NOMO-1 treated with dmso at 0.1 percent for 144 hours (cell line): ENCODE results near the gene TIGD1.
"Not testable (repeated sequence)": the region's sequence is repeated elsewhere in the genome, so short reads cannot be mapped to it uniquely, and the experiment has no call there.

ENCODE experiments used
- DNase-seq: peaks from one replicate; lab custom pipeline; 2025; ENCODE audit not compliant: unreplicated experiment; lab: John Stamatoyannopoulos, UW

The TIGD1 gene

GRCh38 chr2:232571026-232571474, 20.7 kb upstream of the TIGD1 start:
- no peak for DNase-seq

- DNase-seq: not testable (repeated sequence)
These were observed 20.1 kb upstream of the TIGD1 start for GRCh38 chr2:232570481-232570880.

- DNase-seq: no peak
These were observed 19.2 kb upstream of the TIGD1 start for GRCh38 chr2:232569541-232569940.

GRCh38 chr2:232568161-232568560, 17.8 kb upstream of the TIGD1 start:
- DNase-seq: no peak

- DNase-seq: no peak
These were observed 17.4 kb upstream of the TIGD1 start for GRCh38 chr2:232567721-232568120.

- DNase-seq: no peak
These were observed 13.2 kb upstream of the TIGD1 start for GRCh38 chr2:232563580-232563979.

GRCh38 chr2:232562515-232563151, 12.3 kb upstream of the TIGD1 start:
- no peak for DNase-seq

- no peak for DNase-seq
These were observed 6.1 kb upstream of the TIGD1 start for GRCh38 chr2:232556426-232556825.

GRCh38 chr2:232551776-232552175, 1.4 kb upstream of the TIGD1 start:
- no peak for DNase-seq

- peak; percentile 39 for DNase-seq
These were observed 887 bp upstream of the TIGD1 start for GRCh38 chr2:232551250-232551638.

GRCh38 chr2:232549655-232550353, 553 bp downstream of the TIGD1 start:
- no peak for DNase-seq

GRCh38 chr2:232547991-232548390, 2.4 kb downstream of the TIGD1 start:
- DNase-seq: no peak

- no peak for DNase-seq
These were observed 4.6 kb downstream of the TIGD1 start for GRCh38 chr2:232545511-232546375.

GRCh38 chr2:232544674-232545073, 5.7 kb downstream of the TIGD1 start:
- no peak for DNase-seq

- no peak for DNase-seq
These were observed 6.3 kb downstream of the TIGD1 start for GRCh38 chr2:232543928-232544631.

GRCh38 chr2:232543491-232543890, 6.9 kb downstream of the TIGD1 start:
- no peak for DNase-seq

GRCh38 chr2:232542715-232543467, 7.5 kb downstream of the TIGD1 start:
- DNase-seq: no peak

- no peak for DNase-seq
These were observed 8.2 kb downstream of the TIGD1 start for GRCh38 chr2:232541961-232542714.

GRCh38 chr2:232541195-232541960, 9.0 kb downstream of the TIGD1 start:
- no peak for DNase-seq
